GM23338 (cell line): ENCODE measurements around the gene RAB12. TPM values are rescaled to one million over a fixed set of nuclear protein-coding genes. Genes with fewer than 3 reads are reported as not detected.

Source experiments
- ATAC-seq: fragments of 200-7000 bp; cut with Tn5 transposase; 3 replicates; pipeline ENCODE4 v1.9.1; 2020
- DNase-seq: peaks from one replicate; pipeline ENCODE4 v3.0.0-alpha.2; 2015; ENCODE audit warnings: low spot score
- H2AFZ ChIP-seq: fragments of 200-600 bp; sonication (generic); 2 replicates; pipeline ENCODE4 v1.8.0; 2016; ENCODE audit warnings: antibody characterized with exemption, mild to moderate bottlenecking, moderate library complexity
- H3F3A ChIP-seq: fragments of 200-600 bp; sonication (generic); replicated peaks from 2 replicates; pipeline ENCODE4 v1.8.0; 2017; ENCODE audit warnings: antibody characterized with exemption, mixed run types, low read depth
- H3K27ac ChIP-seq: fragments of 200-600 bp; sonication (generic); 2 replicates; pipeline ENCODE4 v1.6.1; 2016; ENCODE audit warnings: low read depth
- H3K27me3 ChIP-seq: fragments of 200-600 bp; sonication (generic); 2 replicates; pipeline ENCODE4 v1.8.0; 2016; ENCODE audit warnings: mild to moderate bottlenecking, mixed run types, moderate library complexity; ENCODE audit not compliant: insufficient read depth
- H3K36me3 ChIP-seq: fragments of 200-600 bp; sonication (generic); 2 replicates; pipeline ENCODE4 v1.8.0; 2016; ENCODE audit warnings: mild to moderate bottlenecking; ENCODE audit not compliant: insufficient read depth
- H3K4me1 ChIP-seq: fragments of 200-600 bp; sonication (generic); 2 replicates; pipeline ENCODE4 v1.8.0; 2016; ENCODE audit warnings: mild to moderate bottlenecking, moderate library complexity; ENCODE audit not compliant: insufficient read depth
- H3K4me2 ChIP-seq: fragments of 200-600 bp; sonication (generic); 2 replicates; pipeline ENCODE4 v1.7.1; 2017; ENCODE audit warnings: mixed run types
- H3K4me3 ChIP-seq: fragments of 200-600 bp; sonication (generic); 2 replicates; pipeline ENCODE4 v1.6.1; 2016; ENCODE audit warnings: mixed run types
- H3K79me2 ChIP-seq: fragments of 200-600 bp; sonication (generic); replicated peaks from 2 replicates; pipeline ENCODE4 v1.8.0; 2017; ENCODE audit warnings: mild to moderate bottlenecking; ENCODE audit not compliant: insufficient read depth
- H3K9me2 ChIP-seq: fragments of 200-600 bp; sonication (generic); 2 replicates; pipeline ENCODE4 v1.8.0; 2017; ENCODE audit not compliant: insufficient read depth
- H4K20me1 ChIP-seq: fragments of 200-600 bp; sonication (generic); replicated peaks from 2 replicates; pipeline ENCODE4 v1.8.0; 2017; ENCODE audit warnings: mild to moderate bottlenecking; ENCODE audit not compliant: insufficient read depth
- H3K27ac Mint-ChIP-seq: 2 replicates; pipeline ENCODE4 v1.8.0; 2020; ENCODE audit warnings: inconsistent platforms, mild to moderate bottlenecking, moderate library complexity, mixed read lengths
- H3K27me3 Mint-ChIP-seq: 3 replicates; pipeline ENCODE4 v1.8.0; 2022; ENCODE audit warnings: low read depth, mild to moderate bottlenecking, moderate library complexity, mixed read lengths, inconsistent platforms; ENCODE audit not compliant: insufficient read depth, poor library complexity
- H3K36me3 Mint-ChIP-seq: 3 replicates; pipeline ENCODE4 v1.8.0; 2021; ENCODE audit warnings: low read depth, mild to moderate bottlenecking, inconsistent platforms, moderate library complexity, mixed read lengths
- H3K4me1 Mint-ChIP-seq: 3 replicates; pipeline ENCODE4 v1.8.0; 2020; ENCODE audit warnings: mild to moderate bottlenecking, inconsistent platforms, mixed read lengths
- H3K4me3 Mint-ChIP-seq: 3 replicates; pipeline ENCODE4 v1.8.0; 2021; ENCODE audit warnings: moderate library complexity, mild to moderate bottlenecking, inconsistent platforms, mixed read lengths
- H3K9me3 Mint-ChIP-seq: 3 replicates; pipeline ENCODE4 v1.8.0; 2020; ENCODE audit warnings: moderate library complexity, mild to moderate bottlenecking, inconsistent platforms, mixed read lengths
- CREB1 ChIP-seq: fragments of 250-450 bp; sonication (Bioruptor Pico); IDR thresholded peaks from 2 replicates; pipeline ENCODE4 v1.5.0; 2020; ENCODE audit warnings: low read depth, mild to moderate bottlenecking, moderate library complexity
- CTCF ChIP-seq, 2 experiments: fragments of 200-600 bp in 1 of 2; sonication (generic) in 1 of 2; conservative IDR thresholded peaks; 2 replicates each; pipeline versions ENCODE4 v1.5.1 to v1.6.1; 2016 to 2017; ENCODE audit warnings: antibody characterized with exemption in 2 of 2, low read depth in 2 of 2, mild to moderate bottlenecking in 2 of 2, moderate library complexity in 1 of 2
- ETS1 ChIP-seq: IDR thresholded peaks from 2 replicates; pipeline ENCODE4 v1.6.1; 2016; ENCODE audit warnings: antibody characterized with exemption
- EZH2 ChIP-seq: fragments of 200-600 bp; sonication (generic); IDR thresholded peaks from one replicate; pipeline ENCODE4 v1.8.0; 2017; ENCODE audit warnings: antibody characterized with exemption, mild to moderate bottlenecking, low read depth; ENCODE audit not compliant: unreplicated experiment
- EZH2phosphoT487 ChIP-seq: fragments of 200-600 bp; sonication (generic); IDR thresholded peaks from one replicate; pipeline ENCODE4 v1.8.1; 2018; ENCODE audit warnings: antibody characterized with exemption; ENCODE audit not compliant: unreplicated experiment
- POLR2AphosphoS5 ChIP-seq: IDR thresholded peaks from 2 replicates; pipeline ENCODE4 v1.6.1; 2016; ENCODE audit warnings: antibody characterized with exemption, low read depth
- REST ChIP-seq: IDR thresholded peaks from one replicate; pipeline ENCODE4 v1.6.1; 2018; ENCODE audit warnings: antibody characterized with exemption; ENCODE audit not compliant: unreplicated experiment
- STAT1 ChIP-seq: IDR thresholded peaks from one replicate; pipeline ENCODE4 v1.6.1; 2016; ENCODE audit warnings: antibody characterized with exemption; ENCODE audit not compliant: unreplicated experiment
- ZNF114 ChIP-seq: fragments of 250-450 bp; sonication (Bioruptor Pico); IDR thresholded peaks from 2 replicates; pipeline ENCODE4 v1.5.0; 2020; ENCODE audit warnings: mild to moderate bottlenecking, moderate library complexity
- ZNF331 ChIP-seq: fragments of 250-450 bp; sonication (Bioruptor Pico); IDR thresholded peaks from 2 replicates; pipeline ENCODE4 v1.5.0; 2020; ENCODE audit warnings: low read depth, mild to moderate bottlenecking, moderate library complexity
- ZNF462 ChIP-seq: fragments of 250-450 bp; sonication (Bioruptor Pico); IDR thresholded peaks from 2 replicates; pipeline ENCODE4 v1.5.0; 2020; ENCODE audit warnings: mild to moderate bottlenecking, moderate library complexity
- polyA plus RNA-seq: library from polyadenylated mRNA; unstranded; fragments of >200 nt; fragmentation: Nextera tagmentation; extraction: Ambion mirVana; gene quantifications from 2 replicates; pipeline ENCODE4 v1.2.1, GENCODE V29; 2016
- total RNA-seq: library from RNA; depleted of rRNA; stranded (reverse); fragments of >200 nt; shearing (Covaris generic); gene quantifications from 2 replicates; pipeline ENCODE4 v1.2.3, GENCODE V29; 2014

Gene RAB12
- total and polyA plus RNA-seq, 2 experiments from 2014 or later, result 16.7 to 80.4 TPM

GRCh38 chr18:8667846-8668245, 58.6 kb downstream of the RAB12 start (continued):
- no peak for TF ChIP-seq ZNF462 (CRISPR knock-in tag)
- no peak for TF ChIP-seq EZH2
- TF ChIP-seq STAT1, result no peak

GRCh38 chr18:8668381-8668780, 59.1 kb downstream of the RAB12 start:
- Histone ChIP-seq H3K4me2 (no peak overlapping the region), H4K20me1 (no peaks in the 10 kb centered on the region), H2AFZ (no peak overlapping the region), H3F3A (no peaks in the 10 kb centered on the region), H3K27ac (no peak overlapping the region), H3K4me3 (no peak overlapping the region), H3K4me1 (peaks cover 9% of the 10 kb centered on the region; the same call in 1 of the 2 replicates), H3K27me3 (no peaks in the 10 kb centered on the region), H3K9me2 (no peaks in the 10 kb centered on the region), H3K79me2 (no peaks in the 10 kb centered on the region), H3K36me3 (no peaks in the 10 kb centered on the region)
- ATAC-seq (no peak), DNase-seq (no peak)
- Mint-ChIP-seq H3K36me3 (no peaks in the 10 kb centered on the region), H3K4me1 (peaks cover 12% of the 10 kb centered on the region), H3K27me3 (no peaks in the 10 kb centered on the region), H3K4me3 (no peak overlapping the region), H3K27ac (no peak overlapping the region), H3K9me3 (no peaks in the 10 kb centered on the region)
- no peak for TF ChIP-seq REST
- no peak for TF ChIP-seq CTCF (conservative IDR thresholded peaks at IDR 0.05; ENCODE audit: low read depth in 2 of 2)
- no peak for TF ChIP-seq CREB1 (CRISPR knock-in tag)
- TF ChIP-seq EZH2phosphoT487, result no peak
- no peak for TF ChIP-seq ZNF331 (CRISPR knock-in tag)
- no peak for TF ChIP-seq POLR2AphosphoS5
- no peak for TF ChIP-seq ETS1
- TF ChIP-seq ZNF114 (CRISPR knock-in tag), result no peak
